Stomach (tissue), 4 donors: ENCODE results near the gene ZNF691.

Experiments used
- CTCF ChIP-seq, 7 experiments: fragments of 450-650 bp in 4 of 7; fragments of 200-600 bp in 3 of 7; sonication (generic) in 3 of 7; IDR thresholded peaks; one replicate each; pipeline ENCODE4 v1.5.1; 2016 to 2019; ENCODE audit warnings: antibody characterized with exemption in 7 of 7, control low read depth in 2 of 7, mild to moderate bottlenecking in 1 of 7
- POLR2AphosphoS5 ChIP-seq, 3 donors: sonication (generic); formaldehyde crosslinking; IDR thresholded peaks; one replicate each; pipeline ENCODE4 v1.6.1; 2016; ENCODE audit warnings: antibody characterized with exemption in 3 of 3

- TF ChIP-seq CTCF (IDR thresholded peaks at IDR 0.05) (no peak), POLR2AphosphoS5 (IDR thresholded peaks at IDR 0.05) (no peak)
These were observed 40.4 kb downstream of the ZNF691 start for GRCh38 chr1:42886800-42887199.
